H1 (cell line): ENCODE results near the gene CCDC180. TPM values are rescaled to one million over a fixed set of nuclear protein-coding genes. Genes with fewer than 3 reads are reported as not detected.
"Not testable (repeated sequence)": the region's sequence is repeated elsewhere in the genome, so short reads cannot be mapped to it uniquely, and the experiment has no call there.

Experiments used
- CTCF ChIA-PET: fragments of 300-600 bp; sonication (Branson Sonifier 250); formaldehyde crosslinking; loops from one replicate; lab custom pipeline; 2021; ENCODE audit not compliant: partially characterized antibody; lab: Charles Lee
- POLR2A ChIA-PET: fragments of 300-600 bp; sonication (Branson Sonifier 250); formaldehyde crosslinking; loops from one replicate; lab custom pipeline; 2021; ENCODE audit warnings: inconsistent platforms; ENCODE audit not compliant: partially characterized antibody; lab: Charles Lee
- DNase-seq, 2 experiments: peaks; one replicate each; pipeline versions ENCODE4 v3.0.0 to v3.0.0-alpha.2; 2010 to 2022; ENCODE audit warnings: low spot score in 2 of 2, low read depth in 1 of 2, mixed read lengths in 1 of 2
- FAIRE-seq: peaks from 2 replicates; lab custom pipeline; 2011; peaks lifted over from hg19 to GRCh38; lab: Jason Lieb, UNC
- H2AFZ ChIP-seq: 2 replicates; pipeline ENCODE4 v1.8.1; 2012; ENCODE audit warnings: low read length, inconsistent platforms
- H2AK5ac ChIP-seq: 2 replicates; pipeline ENCODE4 v1.6.1; 2013; ENCODE audit warnings: low read depth, low read length
- H2BK120ac ChIP-seq: replicated peaks from 2 replicates; pipeline ENCODE3; 2013; ENCODE audit warnings: low read depth, low read length, inconsistent platforms
- H2BK12ac ChIP-seq: 2 replicates; pipeline ENCODE4 v1.6.1; 2013; ENCODE audit warnings: low read depth, low read length
- H2BK15ac ChIP-seq: 2 replicates; pipeline ENCODE4 v1.6.1; 2013; ENCODE audit warnings: low read length
- H2BK20ac ChIP-seq: 2 replicates; pipeline ENCODE4 v1.6.1; 2013; ENCODE audit warnings: low read length
- H2BK5ac ChIP-seq: 2 replicates; pipeline ENCODE4 v1.6.1; 2013; ENCODE audit warnings: low read depth, low read length
- H3K14ac ChIP-seq: 2 replicates; pipeline ENCODE4 v1.6.1; 2013; ENCODE audit warnings: inconsistent platforms; ENCODE audit not compliant: insufficient read length
- H3K18ac ChIP-seq: 2 replicates; pipeline ENCODE4 v1.6.1; 2013; ENCODE audit warnings: low read length; ENCODE audit errors: extremely low read depth
- H3K23ac ChIP-seq: 2 replicates; pipeline ENCODE4 v1.6.1; 2013; ENCODE audit warnings: inconsistent platforms; ENCODE audit not compliant: insufficient read length
- H3K23me2 ChIP-seq: 2 replicates; pipeline ENCODE4 v1.6.1; 2013; ENCODE audit warnings: low read depth, low read length
- H3K27ac ChIP-seq: 2 replicates; pipeline ENCODE4 v1.6.1; 2011; ENCODE audit warnings: low read depth, low read length, inconsistent platforms
- H3K27me3 ChIP-seq, 4 experiments: replicated peaks in 1 of 4; 1 replicate in 1 of 4; 2 replicates in 3 of 4; pipeline versions ENCODE4 v1.6.1 to v1.8.1; 2011 to 2013; ENCODE audit warnings: low read length in 3 of 4, mild to moderate bottlenecking in 3 of 4, inconsistent platforms in 2 of 4, mixed read lengths in 2 of 4, moderate library complexity in 1 of 4; ENCODE audit not compliant: control insufficient read depth in 3 of 4, insufficient read depth in 3 of 4; ENCODE audit errors: extremely low read depth in 1 of 4
- H3K36me3 ChIP-seq, 4 experiments: 2 replicates each; pipeline versions ENCODE4 v1.6.1 to v1.8.1; 2011 to 2013; ENCODE audit warnings: mild to moderate bottlenecking in 4 of 4, low read length in 3 of 4, moderate library complexity in 2 of 4, control low read depth in 1 of 4, inconsistent platforms in 1 of 4; ENCODE audit not compliant: insufficient read depth in 4 of 4, control insufficient read depth in 2 of 4
- H3K4ac ChIP-seq: replicated peaks from 2 replicates; pipeline ENCODE3; 2013; ENCODE audit warnings: low read length, low read depth, mixed read lengths, inconsistent platforms; ENCODE audit not compliant: insufficient read length
- H3K4me1 ChIP-seq, 4 experiments: replicated peaks in 1 of 4; 1 replicate in 1 of 4; 2 replicates in 3 of 4; pipeline versions ENCODE4 v1.6.1 to v1.8.1; 2011 to 2013; ENCODE audit warnings: low read length in 3 of 4, inconsistent platforms in 2 of 4, mixed read lengths in 1 of 4; ENCODE audit not compliant: insufficient read depth in 4 of 4, control insufficient read depth in 3 of 4
- H3K4me2 ChIP-seq, 2 experiments: 2 replicates each; pipeline versions ENCODE4 v1.6.1 to v1.8.1; 2011 to 2013; ENCODE audit warnings: low read depth in 2 of 2, low read length in 2 of 2, control low read depth in 1 of 2, inconsistent platforms in 1 of 2, mild to moderate bottlenecking in 1 of 2; ENCODE audit not compliant: insufficient read depth in 1 of 2
- H3K4me3 ChIP-seq, 4 experiments: fragments of 200-600, 300-600 bp in 1 of 4; sonication (generic), shearing (Covaris generic), sonication (Bioruptor Twin) in 1 of 4; 2 replicates each; pipeline versions ENCODE4 v1.5.1 to v1.8.1; 2011 to 2016; ENCODE audit warnings: low read length in 4 of 4, low read depth in 3 of 4, control low read depth in 2 of 4, inconsistent platforms in 2 of 4, mild to moderate bottlenecking in 2 of 4, mixed read lengths in 1 of 4, moderate library complexity in 1 of 4; ENCODE audit not compliant: insufficient read depth in 2 of 4; ENCODE audit errors: extremely low read depth in 1 of 4
- H3K56ac ChIP-seq: replicated peaks from 2 replicates; pipeline ENCODE3; 2013; ENCODE audit warnings: low read depth, mild to moderate bottlenecking, mixed read lengths, low read length, inconsistent platforms; ENCODE audit not compliant: insufficient read length
- H3K79me1 ChIP-seq: 2 replicates; pipeline ENCODE4 v1.6.1; 2013; ENCODE audit warnings: low read depth, low read length, control low read depth
- H3K79me2 ChIP-seq, 2 experiments: 2 replicates each; pipeline versions ENCODE4 v1.6.1 to v1.8.1; 2012 to 2013; ENCODE audit warnings: low read length in 2 of 2, mild to moderate bottlenecking in 2 of 2, inconsistent platforms in 1 of 2; ENCODE audit not compliant: insufficient read depth in 2 of 2, control insufficient read depth in 1 of 2
- H3K9ac ChIP-seq, 4 experiments: replicated peaks in 1 of 4; 1 replicate in 1 of 4; 2 replicates in 3 of 4; pipeline versions ENCODE4 v1.6.1 to v1.8.1; 2011 to 2013; ENCODE audit warnings: low read depth in 3 of 4, low read length in 3 of 4, control low read depth in 2 of 4, mild to moderate bottlenecking in 2 of 4, moderate library complexity in 2 of 4, inconsistent platforms in 1 of 4; ENCODE audit errors: extremely low read depth in 1 of 4
- H3K9me3 ChIP-seq, 2 experiments: 2 replicates each; pipeline versions ENCODE4 v1.6.1 to v1.8.1; 2012 to 2013; ENCODE audit warnings: mild to moderate bottlenecking in 2 of 2, moderate library complexity in 2 of 2, control low read depth in 1 of 2, inconsistent platforms in 1 of 2, low read depth in 1 of 2, low read length in 1 of 2, mixed read lengths in 1 of 2; ENCODE audit not compliant: insufficient read depth in 2 of 2
- H4K20me1 ChIP-seq, 2 experiments: replicated peaks in 1 of 2; 2 replicates each; pipeline versions ENCODE3 to v1.8.1; 2011 to 2013; ENCODE audit warnings: inconsistent platforms in 2 of 2, low read length in 2 of 2, mild to moderate bottlenecking in 1 of 2; ENCODE audit not compliant: insufficient read depth in 2 of 2, control insufficient read depth in 1 of 2
- H4K5ac ChIP-seq: 2 replicates; pipeline ENCODE4 v1.6.1; 2013; ENCODE audit warnings: low read length, low read depth, mixed read lengths, inconsistent platforms; ENCODE audit not compliant: insufficient read length
- H4K8ac ChIP-seq: 2 replicates; pipeline ENCODE4 v1.8.0; 2013; ENCODE audit warnings: mild to moderate bottlenecking, moderate library complexity, low read length, inconsistent platforms; ENCODE audit not compliant: insufficient read depth; ENCODE audit errors: extremely low read depth
- H4K91ac ChIP-seq: replicated peaks from 2 replicates; pipeline ENCODE3; 2013; ENCODE audit warnings: low read length, mixed read lengths, inconsistent platforms; ENCODE audit not compliant: insufficient read length
- WGBS, 2 experiments: shearing (Covaris generic) in 1 of 2; methylation state at CpG; one replicate each; pipeline versions ENCODE4 v1.1.6 to v1.1.7; 2013 to 2015; ENCODE audit warnings: low lambda C conversion rate in 2 of 2, mixed read lengths in 2 of 2, inconsistent platforms in 1 of 2, low coverage in 1 of 2, missing lambda C conversion rate in 1 of 2; ENCODE audit not compliant: insufficient replicate concordance in 2 of 2, insufficient coverage in 1 of 2, insufficient read length in 1 of 2; ENCODE audit errors: extremely low coverage in 1 of 2, missing lambda C conversion rate in 1 of 2; 5-methylcytosine and 5-hydroxymethylcytosine counted together
- polyA plus RNA-seq, 7 experiments: library from polyadenylated mRNA; depleted of rRNA in 3 of 7; stranded (reverse) in 5 of 7; unstranded in 2 of 7; fragments of >200 nt in 5 of 7; fragments of 200-250 nt in 2 of 7; gene quantifications; 1 replicate in 5 of 7; 2 replicates in 1 of 7; 4 replicates in 1 of 7; pipeline versions ENCODE4 v1.2.1 to v1.2.3, GENCODE V29; 2011 to 2013; ENCODE audit warnings: missing spikeins in 2 of 7, mixed read lengths in 2 of 7
- total RNA-seq: library from RNA; stranded (reverse); fragmentation: NEBNext Ultra II Directional; extraction: Animal tissue kit (Norgen Biotek cat#: 25700); gene quantifications from 2 replicates; pipeline ENCODE4 v1.2.1, GENCODE V29; 2021

Gene CCDC180
- total and polyA plus RNA-seq, 2 of the 8 experiments (the other 6 are each of a cell fraction or from before 2014, with no cell fraction given), result 2.6 to 8.2 TPM

DNA sequence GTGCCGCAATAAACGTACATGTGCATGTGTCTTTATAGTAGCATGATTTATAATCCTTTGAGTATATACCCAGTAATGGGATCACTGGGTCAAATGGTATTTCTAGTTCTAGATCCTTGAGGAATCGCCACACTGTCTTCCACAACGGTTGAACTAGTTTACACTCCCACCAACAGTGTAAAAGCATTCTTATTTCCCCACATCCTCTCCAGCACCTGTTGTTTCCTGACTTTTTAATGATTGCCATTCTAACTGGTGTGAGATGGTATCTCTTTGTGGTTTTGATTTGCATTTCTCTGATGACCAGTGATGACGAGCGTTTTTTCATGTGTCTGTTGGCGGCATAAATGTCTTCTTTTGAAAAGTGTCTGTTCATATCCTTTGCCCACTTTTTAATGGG, 28.2 kb downstream of the CCDC180 start:
- H3K79me2 ChIP-seq, H4K8ac ChIP-seq, H4K20me1 ChIP-seq, H3K79me1 ChIP-seq, H2BK12ac ChIP-seq, H3K4ac ChIP-seq, POLR2A ChIA-PET, H2BK5ac ChIP-seq, H3K18ac ChIP-seq, H3K9me3 ChIP-seq, H3K27me3 ChIP-seq, H3K23me2 ChIP-seq, H4K5ac ChIP-seq, H3K14ac ChIP-seq, DNase-seq, H3K9ac ChIP-seq, H3K23ac ChIP-seq, FAIRE-seq, H2BK15ac ChIP-seq, H2AK5ac ChIP-seq, H2AFZ ChIP-seq, H3K4me2 ChIP-seq, H3K27ac ChIP-seq, H3K56ac ChIP-seq, H3K4me3 ChIP-seq, H3K36me3 ChIP-seq, CTCF ChIA-PET, H3K4me1 ChIP-seq, H2BK120ac ChIP-seq, H4K91ac ChIP-seq, H2BK20ac ChIP-seq: not testable (repeated sequence)
- WGBS, 2 experiments, result 95% methylated on average over 7 of the region's 7 CpGs; no CpG with 5 or more reads in 1 of the 2 experiments
